HepG2 (cell line): Measurements from ENCODE around the gene SERPINB11. TPM values are rescaled to one million over a fixed set of nuclear protein-coding genes. Genes with fewer than 3 reads are reported as not detected.

Source experiments
- ATAC-seq: fragments of 200-7000 bp; cut with Tn5 transposase; 3 replicates; pipeline ENCODE4 v1.9.1; 2020; ENCODE audit warnings: mild to moderate bottlenecking, moderate library complexity
- BruUV-seq: library from RNA; stranded (reverse); fragments of 400-500 nt; replicated peaks from 2 replicates; lab custom pipeline; 2021; lab: Mats Ljungman, UMichigan
- CTCF ChIA-PET: fragments of 300-600 bp; formaldehyde crosslinking; extraction: SDS; loops from one replicate; lab custom pipeline; 2021; ENCODE audit warnings: low total read pairs, inconsistent platforms, low intra/inter-chr PET ratio; lab: Yijun Ruan, JAX
- POLR2A ChIA-PET: fragments of 350-600 bp; sonication (Branson Sonifier 250); formaldehyde crosslinking; loops from one replicate; lab custom pipeline; 2020; ENCODE audit warnings: antibody characterized with exemption, inconsistent platforms; lab: Yijun Ruan, JAX
- DNase-seq: peaks from one replicate; pipeline ENCODE4 v3.0.0-alpha.2; 2015; ENCODE audit warnings: low spot score
- FAIRE-seq: peaks from 3 replicates; lab custom pipeline; 2011; peaks lifted over from hg19 to GRCh38; lab: Jason Lieb, UNC
- H2AFZ ChIP-seq: one replicate; pipeline ENCODE4 v1.6.1; 2011; ENCODE audit warnings: low read length, inconsistent platforms
- H3K27ac ChIP-seq: fragments of 300-600 bp; 3 replicates; pipeline ENCODE4 v1.8.0; 2011; ENCODE audit warnings: mixed run types, mild to moderate bottlenecking, mixed read lengths, low read length, inconsistent platforms; ENCODE audit not compliant: insufficient read depth; ENCODE audit errors: extremely low read length
- H3K27me3 ChIP-seq, 2 experiments: fragments of 200-600 bp in 1 of 2; 2 replicates in 1 of 2; 3 replicates in 1 of 2; pipeline versions ENCODE4 v1.6.0 to v1.8.0; 2011; ENCODE audit warnings: low read length in 2 of 2, mild to moderate bottlenecking in 2 of 2, moderate library complexity in 2 of 2, inconsistent platforms in 1 of 2; ENCODE audit not compliant: insufficient read depth in 2 of 2, control insufficient read depth in 1 of 2
- H3K36me3 ChIP-seq, 2 experiments: fragments of 200-600 bp in 1 of 2; replicated peaks in 1 of 2; 2 replicates in 1 of 2; 3 replicates in 1 of 2; pipeline versions ENCODE4 v1.5.1 to v1.8.0; 2011; ENCODE audit warnings: low read length in 2 of 2, inconsistent platforms in 1 of 2; ENCODE audit not compliant: insufficient read depth in 2 of 2, control insufficient read depth in 1 of 2
- H3K4me1 ChIP-seq: 2 replicates; pipeline ENCODE4 v1.5.1; 2012; ENCODE audit warnings: low read length, inconsistent platforms; ENCODE audit not compliant: insufficient read depth
- H3K4me2 ChIP-seq: 2 replicates; pipeline ENCODE4 v1.6.0; 2011; ENCODE audit warnings: low read depth, low read length, inconsistent platforms
- H3K4me3 ChIP-seq, 3 experiments: fragments of 200-600 bp in 1 of 3; sonication (generic), shearing (Covaris generic) in 1 of 3; replicated peaks in 1 of 3; 2 replicates each; pipeline ENCODE4 v1.5.1; 2011 to 2016; ENCODE audit warnings: low read length in 3 of 3, inconsistent platforms in 2 of 3, low read depth in 2 of 3, mild to moderate bottlenecking in 2 of 3, control low read depth in 1 of 3, mixed read lengths in 1 of 3; ENCODE audit not compliant: insufficient read depth in 1 of 3
- H3K79me2 ChIP-seq: one replicate; pipeline ENCODE4 v1.6.1; 2011; ENCODE audit warnings: low read length, inconsistent platforms; ENCODE audit not compliant: insufficient read depth
- H3K9ac ChIP-seq: 2 replicates; pipeline ENCODE4 v1.6.0; 2011; ENCODE audit warnings: mild to moderate bottlenecking, low read depth, low read length, inconsistent platforms; ENCODE audit not compliant: insufficient read depth
- H3K9me3 ChIP-seq: 2 replicates; pipeline ENCODE4 v1.5.1; 2012; ENCODE audit warnings: mild to moderate bottlenecking, low read length
- H4K20me1 ChIP-seq: 2 replicates; pipeline ENCODE4 v1.6.0; 2011; ENCODE audit warnings: inconsistent platforms, mild to moderate bottlenecking, low read length, moderate library complexity; ENCODE audit not compliant: insufficient read depth
- CEBPZ ChIP-seq: IDR thresholded peaks from 2 replicates; pipeline ENCODE4 v1.6.1; 2012; ENCODE audit warnings: low read length, improper control_type of control experiment
- EED ChIP-seq: sonication (generic); formaldehyde crosslinking; IDR thresholded peaks from 2 replicates; pipeline ENCODE4 v1.5.0; 2020; ENCODE audit warnings: mild to moderate bottlenecking, missing genetic modification reagents
- GABPA ChIP-seq, 2 experiments: IDR thresholded peaks; 2 replicates each; pipeline ENCODE4 v1.6.1; 2011 to 2016; ENCODE audit warnings: low read depth in 2 of 2, low read length in 1 of 2, missing biosample characterization in 1 of 2, missing genetic modification characterization in 1 of 2
- HDAC2 ChIP-seq: sonication (generic); formaldehyde crosslinking; IDR thresholded peaks from 2 replicates; pipeline ENCODE4 v1.4.0; 2020; ENCODE audit warnings: missing genetic modification reagents
- KLF12 ChIP-seq: sonication (generic); formaldehyde crosslinking; IDR thresholded peaks from 2 replicates; pipeline ENCODE4 v1.4.0; 2020; ENCODE audit warnings: missing genetic modification reagents, borderline replicate concordance
- MAX ChIP-seq: IDR thresholded peaks from 2 replicates; pipeline ENCODE4 v1.6.1; 2012; ENCODE audit warnings: inconsistent platforms
- NFIC ChIP-seq: IDR thresholded peaks from 2 replicates; pipeline ENCODE4 v1.6.1; 2012; ENCODE audit warnings: mild to moderate bottlenecking, low read length, inconsistent platforms
- POGZ ChIP-seq: sonication (generic); formaldehyde crosslinking; IDR thresholded peaks from 2 replicates; pipeline ENCODE4 v1.4.0; 2020; ENCODE audit warnings: mild to moderate bottlenecking, missing genetic modification reagents
- SPEN ChIP-seq: sonication (generic); formaldehyde crosslinking; IDR thresholded peaks from 2 replicates; pipeline ENCODE4 v1.5.1; 2020; ENCODE audit warnings: low read depth, mild to moderate bottlenecking, missing genetic modification reagents
- SRSF4 ChIP-seq: fragments of 200-400 bp; formaldehyde crosslinking; IDR thresholded peaks from one replicate; pipeline ENCODE4 v1.6.1; 2018; ENCODE audit warnings: mild to moderate bottlenecking, low read depth, low read length, moderate library complexity; ENCODE audit not compliant: poor library complexity, severe bottlenecking
- ZFP41 ChIP-seq: sonication (generic); formaldehyde crosslinking; IDR thresholded peaks from 2 replicates; pipeline ENCODE4 v1.4.0; 2020; ENCODE audit warnings: mild to moderate bottlenecking, missing genetic modification reagents, borderline replicate concordance
- ZNF350 ChIP-seq: sonication (generic); formaldehyde crosslinking; IDR thresholded peaks from 2 replicates; pipeline ENCODE4 v1.4.0; 2020; ENCODE audit warnings: mild to moderate bottlenecking, low read depth, missing genetic modification reagents, borderline replicate concordance
- in situ Hi-C: cut with HindIII; loops from 2 replicates; pipeline ENCODE4 v1.10.0; 2017; ENCODE audit warnings: low pct_unique_long_range_greater_than_20kb; ENCODE audit not compliant: extremely low pct_ligation_motif_present
- intact Hi-C: fragments of 100-400 bp; cut with micrococcal nuclease; formaldehyde crosslinking; loops from one replicate; pipeline ENCODE4 v1.10.0; 2022; ENCODE audit not compliant: unreplicated experiment
- polyA plus RNA-seq, 8 experiments: library from polyadenylated mRNA; depleted of rRNA in 3 of 8; stranded (reverse) in 7 of 8; unstranded in 1 of 8; fragments of >200 nt; fragmentation: Illumina TruSeq in 4 of 8; extraction: Trizol in 4 of 8; gene quantifications; 2 replicates each; pipeline versions ENCODE4 v1.2.1 to v1.2.3, GENCODE V29; 2011 to 2016; ENCODE audit warnings: low read depth in 4 of 8, missing spikeins in 1 of 8, mixed read lengths in 1 of 8; ENCODE audit not compliant: insufficient read depth in 1 of 8
- total RNA-seq, 5 experiments: library from RNA; depleted of rRNA; stranded (reverse); fragments of >200 nt; fragmentation: Illumina TruSeq; extraction: Trizol; gene quantifications; 2 replicates each; pipeline ENCODE4 v1.2.3, GENCODE V29; 2016; ENCODE audit warnings: low read depth in 1 of 5

SERPINB11 gene
- total and polyA plus RNA-seq, 2 of the 13 experiments (the other 11 are each of a cell fraction or from before 2014, with no cell fraction given), result not detected

DNA sequence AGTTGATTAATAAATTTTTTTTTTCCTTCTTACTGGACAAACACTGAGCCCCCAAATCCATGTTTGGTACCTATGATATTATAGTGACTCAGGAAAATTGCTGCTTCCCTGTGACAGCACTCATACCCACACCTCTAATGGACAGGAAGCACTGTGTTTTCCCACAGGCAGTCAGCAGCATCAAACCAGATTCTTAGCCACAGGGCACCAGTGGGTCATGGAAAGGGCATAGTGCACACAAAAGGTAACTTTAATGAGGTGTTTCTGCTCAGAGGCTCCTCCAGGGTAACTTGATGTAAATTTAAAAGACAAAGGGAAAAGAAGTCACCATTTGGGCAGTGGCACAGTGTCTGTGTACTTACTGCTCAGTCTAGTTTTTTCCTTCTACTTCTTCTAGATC, 34.1 kb downstream of the SERPINB11 start:
- no peaks in the 10 kb centered on the region; a peak in 1 of 5 replicates for H3K27me3 ChIP-seq
- no TSS peak for BruUV-seq
- intact Hi-C loops (no loop called here), in situ Hi-C loops (no loop called here)
- no peaks in the 10 kb centered on the region for H3K9me3 ChIP-seq
- CTCF ChIA-PET, result no interaction called here
- no peaks in the 10 kb centered on the region for H3K4me1 ChIP-seq
- POLR2A ChIA-PET, result no interaction called here
- no peak overlapping the region for H3K4me2 ChIP-seq
- H4K20me1 ChIP-seq, result no peaks in the 10 kb centered on the region
- H2AFZ ChIP-seq, result no peak overlapping the region
- ATAC-seq, result no peak
- H3K27ac ChIP-seq, result no peak overlapping the region
- H3K9ac ChIP-seq, result no peak overlapping the region
- TF ChIP-seq KLF12 (no peak), SRSF4 (no peak), CEBPZ (no peak), ZFP41 (no peak), SPEN (no peak), EED (CRISPR knock-in tag) (no peak), POGZ (no peak), NFIC (no peak), GABPA (IDR thresholded peaks at IDR 0.05; ENCODE audit: low read depth, low read length) (no peak), GABPA (CRISPR knock-in tag; IDR thresholded peaks at IDR 0.05; ENCODE audit: low read depth) (no peak), MAX (no peak), ZNF350 (CRISPR knock-in tag) (no peak), HDAC2 (CRISPR knock-in tag) (no peak)
- no peaks in the 10 kb centered on the region for H3K36me3 ChIP-seq
- DNase-seq, result no peak
- no peak for FAIRE-seq
- no peak overlapping the region for H3K4me3 ChIP-seq
- no peaks in the 10 kb centered on the region for H3K79me2 ChIP-seq
